NCI-H524 (cell line): ENCODE results near the gene KRTAP24-1.

ENCODE experiments used
- DNase-seq, 2 experiments: peaks; one replicate each; lab custom pipeline; 2025; lab: John Stamatoyannopoulos, UW

Gene KRTAP24-1, protein sequence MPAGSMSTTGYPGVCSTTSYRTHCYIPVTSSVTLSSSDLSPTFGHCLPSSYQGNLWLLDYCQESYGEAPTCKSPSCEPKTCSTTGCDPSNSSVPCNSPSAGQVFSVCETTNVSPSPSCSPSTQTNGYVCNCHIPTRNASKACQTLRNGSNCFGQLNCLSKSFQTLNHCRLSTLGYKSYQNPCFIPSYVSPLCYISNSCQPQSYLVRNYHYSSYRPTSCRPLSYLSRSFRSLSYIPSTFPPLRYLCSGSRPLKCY

DNA sequence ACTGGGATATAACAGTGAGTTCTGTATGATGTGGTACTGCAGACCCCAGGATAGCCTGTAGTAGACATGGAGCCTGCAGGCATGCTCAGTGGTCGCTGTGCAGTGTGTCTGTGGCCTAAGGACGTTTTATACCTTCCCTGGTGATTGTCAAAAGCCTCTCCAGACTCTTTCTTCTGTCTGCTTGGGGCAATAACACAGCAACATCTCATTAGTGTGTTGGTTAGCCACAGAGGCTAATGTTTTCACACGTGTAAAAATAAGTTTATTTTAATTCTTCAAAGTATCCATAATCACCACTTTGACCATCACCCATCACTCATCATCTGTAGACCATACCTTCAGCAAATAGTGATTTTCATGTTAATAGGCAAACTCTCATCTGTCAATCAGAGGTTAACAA lies at the start of gene KRTAP24-1:
Gene KRTAP24-1 (minus strand): TSS at position 101 of the 400 bp plus-strand sequence. CDS start 18 bp downstream, at position 83.
- no peak for DNase-seq

DNA sequence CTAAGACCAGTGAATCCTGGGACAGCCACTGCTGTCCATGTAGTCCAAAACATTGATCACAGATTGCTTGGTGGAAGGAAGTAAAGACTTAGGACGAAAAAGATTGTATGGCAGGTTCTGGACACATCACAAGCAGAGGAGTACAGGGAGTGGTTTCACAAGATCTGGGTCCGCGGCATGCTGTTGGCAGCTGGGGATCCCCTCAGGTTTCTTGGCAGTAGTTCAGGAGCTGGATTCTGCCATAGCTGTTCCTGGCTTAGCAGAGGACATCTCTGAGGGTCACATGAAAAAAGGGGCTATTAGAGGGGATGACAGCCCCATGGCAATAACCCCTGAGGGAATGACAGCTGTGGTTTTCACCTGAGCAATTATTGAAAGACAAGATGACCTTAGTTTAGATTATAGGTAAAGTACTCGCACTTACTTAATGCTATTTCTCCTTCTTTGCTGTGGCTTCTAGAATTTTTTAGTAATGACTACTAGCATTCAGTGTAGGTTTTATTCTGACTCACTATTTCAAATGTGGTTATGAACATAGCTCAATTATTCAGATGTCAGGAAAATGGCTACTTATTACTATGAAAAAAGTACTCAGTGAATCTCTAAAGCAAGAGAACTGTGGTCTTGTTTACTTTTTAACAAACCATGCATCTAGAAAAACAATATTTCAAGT lies 46.6 kb upstream of the KRTAP24-1 start:
- no peak for DNase-seq

DNA sequence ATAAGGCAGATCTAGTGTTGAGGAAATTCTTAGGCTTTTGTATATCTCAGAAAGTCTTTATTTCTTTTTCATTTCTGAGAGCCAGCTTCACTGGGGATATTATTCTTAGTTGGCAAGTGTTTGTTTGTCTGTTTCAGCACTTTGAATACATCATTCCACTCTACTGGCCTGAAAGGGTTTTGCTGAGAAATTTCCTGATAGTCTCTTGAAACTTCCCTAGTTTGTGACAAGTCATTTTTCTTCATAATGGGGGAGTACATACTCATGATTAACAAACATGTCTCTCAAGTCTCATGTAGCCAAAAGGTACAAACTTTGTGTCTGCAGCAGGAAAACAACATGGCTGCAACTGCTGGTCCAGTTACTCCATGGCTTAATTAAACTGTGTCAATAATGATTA lies 43.6 kb upstream of the KRTAP24-1 start:
- no peak for DNase-seq

DNA sequence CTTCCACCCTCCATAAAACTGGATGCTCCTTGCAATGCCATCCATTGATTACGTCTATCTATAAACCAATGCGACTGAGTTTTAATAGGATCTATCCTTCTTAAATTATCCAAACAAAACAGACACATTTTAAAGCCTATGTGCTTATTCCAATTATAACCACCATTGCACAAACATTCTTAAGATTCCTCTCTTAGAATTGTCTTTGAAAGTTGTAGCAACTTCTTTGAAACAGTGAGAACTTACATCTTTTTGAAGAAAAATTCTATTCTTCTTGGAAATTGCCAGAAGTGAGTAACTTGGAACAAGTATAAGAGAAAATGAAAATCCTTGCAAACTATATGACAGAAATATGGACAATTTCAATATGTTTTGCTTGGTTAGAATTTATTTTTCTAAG lies 37.5 kb upstream of the KRTAP24-1 start, which contains the start of gene KRTAP26-1:
Gene KRTAP26-1 (minus strand): TSS at position 101 of the 400 bp plus-strand sequence. CDS start 280 bp downstream, outside the sequence.
- DNase-seq, result no peak

DNA sequence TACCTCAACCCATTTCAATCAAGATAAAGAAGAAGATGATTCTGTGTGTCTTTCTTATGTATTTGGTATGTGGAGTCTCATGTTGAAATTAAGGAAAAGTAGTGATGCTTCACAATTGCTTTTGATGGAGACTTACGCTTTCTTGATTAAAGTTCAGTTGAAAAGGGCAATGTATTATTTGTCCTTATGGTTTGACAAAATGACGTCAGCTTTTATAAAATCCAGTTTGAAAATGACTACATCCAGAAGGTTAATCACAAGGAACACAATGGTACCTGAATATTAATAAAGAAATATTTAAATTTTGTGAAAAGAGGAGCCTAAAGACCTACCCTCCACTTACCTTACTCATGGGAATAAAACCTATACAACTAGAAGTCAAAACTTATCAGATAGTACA lies 33.0 kb upstream of the KRTAP24-1 start:
- DNase-seq, result no peak

DNA sequence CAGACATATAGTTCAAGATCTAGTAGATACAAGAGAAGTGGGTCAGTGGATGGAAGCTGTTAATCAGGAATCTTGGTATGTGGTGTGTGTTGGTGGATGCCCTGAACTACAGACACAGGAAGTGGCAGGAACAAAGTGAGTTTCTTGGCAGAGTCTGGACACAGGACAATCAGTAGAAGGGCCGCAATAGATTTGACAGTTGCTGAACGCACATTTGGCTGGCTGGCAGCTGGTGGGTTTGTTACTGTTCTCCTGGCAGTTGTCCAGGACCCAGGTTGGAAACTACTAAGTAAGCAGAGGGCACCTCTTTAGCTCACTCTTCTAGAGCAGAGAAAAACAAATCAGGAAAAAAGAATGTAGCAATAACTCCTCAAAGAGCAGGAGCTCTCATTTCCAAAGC lies 24.1 kb upstream of the KRTAP24-1 start:
- DNase-seq, result peak; percentile 62 to 79

DNA sequence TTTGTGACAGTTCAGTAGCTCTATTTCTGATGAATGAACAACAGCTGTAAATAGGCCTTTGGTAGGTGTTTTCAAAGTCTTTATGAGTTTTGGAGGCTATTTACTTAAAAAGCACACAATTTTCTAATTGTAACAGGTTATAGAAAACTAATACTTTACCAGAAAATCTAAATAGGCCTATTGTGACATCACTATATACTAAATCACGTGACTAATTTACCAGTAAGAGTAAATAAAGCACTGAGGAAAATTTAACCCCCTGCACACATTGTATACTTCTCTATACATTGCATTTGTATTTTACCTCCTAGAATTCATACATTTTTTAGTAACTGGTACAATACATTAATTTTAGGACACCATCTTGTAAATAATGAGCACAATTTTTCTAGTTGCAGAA lies 22.4 kb upstream of the KRTAP24-1 start:
- DNase-seq, result no peak

DNA sequence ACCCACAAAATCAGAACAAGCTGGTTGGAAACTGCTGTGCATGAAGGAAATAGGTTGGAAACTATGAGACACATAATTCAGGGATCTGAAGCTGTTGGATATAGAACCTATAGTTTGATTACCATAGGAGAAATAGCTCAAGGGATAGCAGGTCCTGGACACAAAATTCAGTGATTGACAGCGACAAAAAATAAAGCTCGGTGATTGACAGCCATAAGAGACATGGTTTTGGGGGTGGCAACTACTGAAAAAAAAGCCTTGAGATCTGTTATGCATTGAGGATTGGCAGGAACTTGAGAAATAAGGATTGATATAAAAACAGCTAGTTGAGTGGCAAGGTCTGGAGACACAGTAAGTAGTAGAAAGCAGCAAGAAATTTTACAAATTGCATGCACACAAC lies 6.5 kb upstream of the KRTAP24-1 start, which contains the start of gene KRTAP25-1:
Gene KRTAP25-1 (minus strand): TSS at position 300 of the 400 bp plus-strand sequence. CDS start 24 bp downstream, at position 276.
- DNase-seq, result no peak

DNA sequence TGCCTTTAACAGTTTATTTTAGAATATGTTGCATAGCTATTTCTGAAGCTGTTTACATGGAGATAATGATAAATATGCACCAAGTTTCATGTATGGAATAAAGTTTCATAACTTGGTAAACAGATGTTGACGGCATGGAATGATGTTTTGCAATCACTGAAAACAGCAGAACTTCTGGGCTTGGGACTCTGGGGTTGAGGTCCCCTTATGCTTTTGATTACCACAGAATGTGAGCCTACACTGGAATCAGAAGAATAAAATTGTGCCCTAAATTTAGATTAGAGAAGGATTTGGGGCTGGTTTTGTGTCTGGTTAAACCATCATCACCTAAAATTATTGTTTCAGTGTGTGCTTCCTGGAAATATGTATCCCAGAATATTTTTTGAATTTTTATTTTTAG lies 11.1 kb downstream of the KRTAP24-1 start:
- DNase-seq, result no peak

DNA sequence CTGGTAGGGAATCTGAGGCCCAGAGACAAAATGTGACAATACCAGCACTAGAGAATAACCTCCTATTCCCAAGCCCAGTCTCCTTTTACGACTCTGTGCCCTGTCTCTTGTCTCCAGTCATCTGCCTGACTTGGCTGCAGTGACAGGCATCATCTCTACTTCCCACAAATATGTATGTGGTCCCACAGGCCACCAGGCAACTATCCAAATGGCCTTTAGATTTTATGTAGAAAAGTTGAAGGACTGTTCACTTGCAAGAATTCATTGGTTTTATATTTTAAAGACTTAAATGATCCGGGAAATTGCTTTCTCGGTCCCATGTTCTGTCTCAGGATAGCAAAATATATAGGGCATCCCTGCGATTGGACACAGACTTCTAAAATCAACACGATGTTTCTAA lies 11.6 kb downstream of the KRTAP24-1 start:
- no peak for DNase-seq

DNA sequence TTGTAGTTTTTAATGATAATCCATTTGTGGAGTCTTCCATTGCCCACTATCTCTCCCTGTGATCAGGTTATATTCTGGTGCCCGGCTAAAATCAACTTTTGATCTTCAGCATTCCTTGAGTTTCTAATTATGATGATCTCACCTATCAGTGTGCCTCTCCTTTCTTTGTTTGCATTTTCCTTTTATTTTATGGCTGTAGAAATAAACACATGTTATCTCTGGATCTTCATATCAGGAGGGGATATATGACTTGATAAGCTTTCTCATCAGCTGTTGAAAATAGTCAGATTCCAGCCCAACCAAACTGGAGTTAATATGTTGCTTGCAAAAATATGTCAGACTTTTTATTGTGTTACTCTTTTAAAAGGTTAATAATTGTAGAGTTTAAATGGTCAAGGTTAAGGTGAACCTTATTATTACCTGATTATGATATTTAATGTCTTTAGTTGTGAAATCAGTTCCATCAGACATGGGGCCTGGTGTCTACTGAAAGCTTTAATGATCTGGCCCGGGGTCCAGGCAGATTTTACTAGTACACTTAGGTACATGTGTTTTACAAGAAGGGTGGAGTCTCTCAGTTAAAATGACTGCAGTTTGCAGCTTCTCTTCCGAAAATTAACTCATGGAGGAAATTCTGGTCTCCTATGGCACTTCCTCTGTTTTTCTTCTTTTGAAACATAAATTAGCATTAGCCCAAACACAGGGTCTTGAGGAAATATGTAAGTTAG lies 12.8 kb downstream of the KRTAP24-1 start:
- DNase-seq, result no peak

GRCh38 chr21:30268608-30269197 lies 14.0 kb downstream of the KRTAP24-1 start:
- peak in 1 of 2 experiments; percentile 61 for DNase-seq

GRCh38 chr21:30257773-30258172 lies 25.0 kb downstream of the KRTAP24-1 start:
- DNase-seq, result peak; percentile 7 to 62

DNA sequence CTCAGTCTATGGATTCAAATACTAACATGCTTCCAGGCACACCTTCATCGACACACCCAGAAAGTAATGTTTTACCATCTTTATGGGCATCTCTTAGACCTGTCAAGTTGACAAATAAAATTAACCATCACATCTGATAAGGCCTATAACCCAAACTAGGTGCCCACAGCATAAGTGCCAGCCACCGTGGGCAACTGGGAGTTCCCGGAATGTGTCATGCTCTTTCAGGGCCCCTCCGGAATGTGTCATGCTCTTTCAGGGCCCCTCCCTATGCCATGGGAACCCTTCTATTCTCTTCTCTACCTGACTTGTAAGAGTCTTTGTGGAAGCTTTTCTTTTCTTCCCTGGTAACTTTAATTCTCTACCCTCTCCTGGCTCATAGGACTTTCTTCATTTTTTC lies 26.6 kb downstream of the KRTAP24-1 start:
- no peak for DNase-seq

DNA sequence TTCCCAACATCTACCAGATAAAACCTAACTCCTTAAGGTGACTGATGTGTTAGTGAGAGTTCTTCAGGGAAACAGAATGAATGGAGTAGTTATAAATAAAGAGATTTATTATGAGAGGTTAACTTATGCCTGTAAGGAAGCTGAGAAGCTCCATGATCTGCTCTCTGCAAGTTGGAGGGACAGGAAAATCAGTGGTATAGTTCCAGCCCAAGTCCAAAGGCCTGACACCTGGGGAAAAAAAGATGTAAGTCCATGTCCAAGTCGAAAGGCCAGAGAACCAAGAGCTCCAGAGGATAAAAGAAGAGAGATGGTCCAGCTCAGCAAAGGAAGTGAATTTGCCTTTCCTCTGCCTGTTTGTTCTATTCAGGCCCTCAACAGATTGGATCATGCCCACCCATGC lies 27.1 kb downstream of the KRTAP24-1 start:
- DNase-seq, result no peak

GRCh38 chr21:30251781-30252180 lies 31.0 kb downstream of the KRTAP24-1 start:
- no peak for DNase-seq

- DNase-seq, result no peak
Observed at GRCh38 chr21:30249936-30250335, 32.8 kb downstream of the KRTAP24-1 start.

- DNase-seq, result no peak
Observed at GRCh38 chr21:30248844-30249243, 33.9 kb downstream of the KRTAP24-1 start.

DNA sequence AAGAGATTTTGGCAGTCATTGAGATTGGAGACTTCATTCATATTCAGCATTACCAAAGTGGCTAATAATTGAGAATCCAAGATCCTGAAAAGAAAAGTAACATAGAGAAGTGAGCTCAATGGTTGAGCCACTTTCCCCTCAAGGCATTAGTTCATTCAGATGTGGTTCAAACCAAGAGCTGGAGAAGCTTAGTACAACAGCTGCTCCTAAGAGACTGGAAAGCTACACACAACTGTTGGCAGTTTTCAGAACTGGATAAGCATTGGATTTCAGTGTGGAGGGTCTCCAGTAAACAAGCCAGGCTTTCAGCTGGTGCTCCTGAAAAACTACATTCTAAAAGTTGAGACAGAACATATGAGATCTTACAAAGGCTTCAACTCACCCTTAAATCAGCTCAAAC lies 37.7 kb downstream of the KRTAP24-1 start:
- DNase-seq, result peak in 1 of 2 experiments; percentile 35

- DNase-seq, result no peak
Observed at GRCh38 chr21:30243691-30244090, 39.1 kb downstream of the KRTAP24-1 start.

DNA sequence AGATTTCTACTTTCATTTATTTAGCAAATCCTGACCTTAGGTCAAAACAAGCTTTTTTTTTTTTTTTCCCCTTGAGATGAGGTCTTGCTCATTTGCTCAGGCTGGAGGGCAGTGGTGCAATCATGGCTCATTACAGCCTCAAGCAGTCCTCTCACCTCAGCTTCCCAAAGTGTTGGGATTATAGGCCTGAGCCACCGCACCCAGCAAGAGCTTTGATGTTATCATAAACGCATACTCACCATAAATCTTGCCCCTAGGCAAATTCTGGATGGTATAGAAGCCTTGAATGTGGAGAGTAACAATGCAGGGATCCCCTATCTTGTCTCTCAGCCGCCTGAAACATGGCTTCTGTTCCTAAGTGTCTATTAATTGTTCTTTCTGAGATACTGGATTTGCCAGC lies 42.1 kb downstream of the KRTAP24-1 start:
- DNase-seq, result no peak

DNA sequence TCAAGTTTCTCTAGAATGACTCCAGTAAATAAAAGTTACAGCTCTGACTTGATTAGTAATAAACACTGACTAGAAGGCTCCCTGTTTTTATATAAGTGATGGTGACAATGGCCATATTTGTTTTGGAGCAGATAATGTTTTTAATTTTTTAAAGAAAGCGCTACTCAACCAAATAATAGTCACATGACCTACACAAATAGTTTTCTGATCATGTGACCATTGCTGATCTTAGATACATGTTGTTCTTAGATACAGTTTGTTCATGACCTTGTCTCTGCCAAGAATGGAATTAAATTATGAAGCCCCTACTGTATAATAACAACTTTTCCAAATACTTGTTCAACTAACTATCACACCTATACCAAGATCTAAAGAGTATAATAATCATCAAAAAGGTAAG lies 44.6 kb downstream of the KRTAP24-1 start:
- no peak for DNase-seq
